ENCODE measurements around the gene ARSG. TPM values are rescaled to one million over a fixed set of nuclear protein-coding genes. Genes with fewer than 3 reads are reported as not detected.

Gene ARSG
- polyA plus RNA-seq, 1 donor from 2014 or later = 16.9 TPM

GRCh38 chr17:68324114-68324513, 32.8 kb downstream of the ARSG start:
- H3K9me2 ChIP-seq (ENCODE audit: insufficient read depth, low read length) = no peaks in the 10 kb centered on the region
- H3F3A ChIP-seq (ENCODE audit: insufficient read depth, low read length, poor library complexity, severe bottlenecking) = no peaks in the 10 kb centered on the region
- H3K4me2 ChIP-seq (ENCODE audit: low read length) = no peak overlapping the region
- H3K4me3 ChIP-seq (ENCODE audit: low read length) = no peak overlapping the region
- H3K27me3 ChIP-seq (ENCODE audit: insufficient read depth, low read depth, low read length) = no peaks in the 10 kb centered on the region
- peaks cover 3% of the 10 kb centered on the region for H3K9me3 ChIP-seq (ENCODE audit: low read length)
- H3K9ac ChIP-seq (ENCODE audit: low read length) = no peak overlapping the region
- no peaks in the 10 kb centered on the region for H3K79me2 ChIP-seq (replicated peaks; ENCODE audit: insufficient read depth, low read length)
- no peak overlapping the region for H2AFZ ChIP-seq (ENCODE audit: low read depth, low read length)
- no peaks in the 10 kb centered on the region for H3K36me3 ChIP-seq (ENCODE audit: insufficient read depth, low read length)
- H4K20me1 ChIP-seq (ENCODE audit: insufficient read depth) = no peaks in the 10 kb centered on the region
- no peak for TF ChIP-seq RAD21 (conservative IDR thresholded peaks at IDR 0.05)
- TF ChIP-seq SMC3 (conservative IDR thresholded peaks at IDR 0.05; ENCODE audit: poor library complexity) = no peak
- no peak for TF ChIP-seq MXI1 (conservative IDR thresholded peaks at IDR 0.05; ENCODE audit: poor library complexity, severe bottlenecking)
- TF ChIP-seq EZH2 (IDR thresholded peaks at IDR 0.05; ENCODE audit: borderline replicate concordance, insufficient read depth, low read length, poor library complexity, severe bottlenecking) = no peak
- TF ChIP-seq TAF1 (IDR thresholded peaks at IDR 0.05; ENCODE audit: low read depth) = no peak
- no peak for TF ChIP-seq POLR2AphosphoS5 (IDR thresholded peaks at IDR 0.05)
- no peak for TF ChIP-seq EP300 (conservative IDR thresholded peaks at IDR 0.05; ENCODE audit: poor library complexity, severe bottlenecking)
- TF ChIP-seq, protein P1, sequence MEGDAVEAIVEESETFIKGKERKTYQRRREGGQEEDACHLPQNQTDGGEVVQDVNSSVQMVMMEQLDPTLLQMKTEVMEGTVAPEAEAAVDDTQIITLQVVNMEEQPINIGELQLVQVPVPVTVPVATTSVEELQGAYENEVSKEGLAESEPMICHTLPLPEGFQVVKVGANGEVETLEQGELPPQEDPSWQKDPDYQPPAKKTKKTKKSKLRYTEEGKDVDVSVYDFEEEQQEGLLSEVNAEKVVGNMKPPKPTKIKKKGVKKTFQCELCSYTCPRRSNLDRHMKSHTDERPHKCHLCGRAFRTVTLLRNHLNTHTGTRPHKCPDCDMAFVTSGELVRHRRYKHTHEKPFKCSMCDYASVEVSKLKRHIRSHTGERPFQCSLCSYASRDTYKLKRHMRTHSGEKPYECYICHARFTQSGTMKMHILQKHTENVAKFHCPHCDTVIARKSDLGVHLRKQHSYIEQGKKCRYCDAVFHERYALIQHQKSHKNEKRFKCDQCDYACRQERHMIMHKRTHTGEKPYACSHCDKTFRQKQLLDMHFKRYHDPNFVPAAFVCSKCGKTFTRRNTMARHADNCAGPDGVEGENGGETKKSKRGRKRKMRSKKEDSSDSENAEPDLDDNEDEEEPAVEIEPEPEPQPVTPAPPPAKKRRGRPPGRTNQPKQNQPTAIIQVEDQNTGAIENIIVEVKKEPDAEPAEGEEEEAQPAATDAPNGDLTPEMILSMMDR (IDR thresholded peaks at IDR 0.05; ENCODE audit: poor library complexity, severe bottlenecking) = no peak
- TF ChIP-seq REST (IDR thresholded peaks at IDR 0.05; ENCODE audit: borderline replicate concordance) = no peak
- no peak overlapping the region for H3K27ac ChIP-seq (ENCODE audit: low read length)

- no peaks in the 10 kb centered on the region for H4K20me1 ChIP-seq (ENCODE audit: insufficient read depth)
- H3K4me2 ChIP-seq (ENCODE audit: low read length) = no peak overlapping the region
- H2AFZ ChIP-seq (ENCODE audit: low read depth, low read length) = no peak overlapping the region
- TF ChIP-seq MXI1 (conservative IDR thresholded peaks at IDR 0.05; ENCODE audit: poor library complexity, severe bottlenecking) (no peak), REST (IDR thresholded peaks at IDR 0.05; ENCODE audit: borderline replicate concordance) (no peak), POLR2AphosphoS5 (IDR thresholded peaks at IDR 0.05) (no peak), EP300 (conservative IDR thresholded peaks at IDR 0.05; ENCODE audit: poor library complexity, severe bottlenecking) (no peak)
- H3K9me2 ChIP-seq (ENCODE audit: insufficient read depth, low read length) = no peaks in the 10 kb centered on the region
- H3K9ac ChIP-seq (ENCODE audit: low read length) = no peak overlapping the region
- no peaks in the 10 kb centered on the region for H3F3A ChIP-seq (ENCODE audit: insufficient read depth, low read length, poor library complexity, severe bottlenecking)
- no peaks in the 10 kb centered on the region for H3K79me2 ChIP-seq (replicated peaks; ENCODE audit: insufficient read depth, low read length)
- no peak overlapping the region for H3K4me3 ChIP-seq (ENCODE audit: low read length)
- H3K36me3 ChIP-seq (ENCODE audit: insufficient read depth, low read length) = no peaks in the 10 kb centered on the region
- peaks cover 3% of the 10 kb centered on the region for H3K9me3 ChIP-seq (ENCODE audit: low read length)
- no peaks in the 10 kb centered on the region for H3K27me3 ChIP-seq (ENCODE audit: insufficient read depth, low read depth, low read length)
- no peak overlapping the region for H3K27ac ChIP-seq (ENCODE audit: low read length)
These were observed 33.5 kb downstream of the ARSG start for GRCh38 chr17:68324654-68325336.
